ENCODE measurements around the gene TANC2.
A peak's percentile ranks its signal among the peaks of the same experiment; 100 is the strongest.

TANC2 gene

GRCh38 chr17:62965686-62966425, at the start of gene TANC2:
Gene TANC2 (plus strand): TSS chr17:62966235. CDS start chr17:63009560, 43,325 bp downstream.
- DNase-seq, result peak; percentile 65

DNA sequence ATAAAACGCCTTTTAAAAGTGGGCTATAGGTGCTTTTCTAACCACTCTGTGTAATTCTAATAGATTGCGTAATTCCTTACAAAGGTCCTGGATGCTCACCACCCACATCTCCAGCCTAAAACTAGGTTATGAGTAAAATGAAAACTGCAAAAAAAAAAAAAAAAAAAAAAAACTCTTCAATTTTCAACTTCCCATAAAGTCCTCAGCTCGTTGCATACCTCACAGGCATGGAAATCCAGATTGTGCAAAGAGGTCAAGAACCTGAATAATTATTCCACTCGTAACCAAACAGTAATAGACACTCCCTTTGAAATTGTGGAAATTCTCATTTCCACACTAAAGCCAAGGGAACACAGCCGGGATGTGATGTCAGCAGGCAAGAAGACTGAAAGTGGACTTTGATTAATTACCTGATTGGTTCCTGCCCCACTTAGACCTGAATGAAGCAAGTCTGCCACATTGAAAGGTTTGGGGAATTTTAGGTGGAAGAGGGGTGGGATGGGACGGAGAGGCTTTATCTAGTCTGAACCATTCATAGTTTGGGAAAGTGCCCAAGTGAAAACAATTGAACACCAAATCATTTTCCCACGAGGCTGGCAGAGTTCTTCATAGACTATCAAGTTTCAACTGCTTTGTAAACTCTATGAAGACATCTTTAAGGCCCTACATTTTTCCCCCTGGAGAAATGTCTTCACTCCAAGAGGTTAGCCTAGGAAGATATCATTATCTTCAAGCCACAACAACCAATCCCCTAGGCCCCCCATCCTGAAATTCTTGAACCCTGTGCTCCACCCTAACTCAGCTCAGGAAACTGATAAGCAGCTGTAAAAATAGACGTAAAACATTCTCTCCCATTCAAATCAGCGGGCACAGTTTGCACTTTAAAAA, 49.1 kb upstream of the TANC2 start:
- no peak for DNase-seq

GRCh38 chr17:62919388-62919787, 46.6 kb upstream of the TANC2 start:
- no peak for DNase-seq

DNA sequence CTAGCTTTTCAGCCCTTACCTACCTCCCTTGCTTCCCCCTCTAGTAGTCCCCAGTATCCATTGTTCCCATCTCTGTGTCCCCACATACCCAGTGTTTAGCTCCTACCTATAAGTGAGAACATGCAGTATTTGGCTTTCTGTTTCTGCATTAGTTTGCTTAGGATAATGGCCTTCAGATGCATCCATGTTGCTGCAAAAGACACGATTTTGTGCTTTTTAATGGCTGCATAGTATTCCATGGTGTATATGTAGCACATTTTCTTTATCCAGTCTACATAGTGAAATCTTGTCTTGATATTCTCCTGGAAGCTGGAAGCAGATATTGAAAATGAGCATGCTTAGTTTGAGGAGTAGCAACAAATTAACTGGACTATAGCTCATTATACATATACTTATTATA, 45.7 kb upstream of the TANC2 start:
- no peak for DNase-seq

GRCh38 chr17:62921817-62922216, 44.2 kb upstream of the TANC2 start:
- no peak for DNase-seq

DNA sequence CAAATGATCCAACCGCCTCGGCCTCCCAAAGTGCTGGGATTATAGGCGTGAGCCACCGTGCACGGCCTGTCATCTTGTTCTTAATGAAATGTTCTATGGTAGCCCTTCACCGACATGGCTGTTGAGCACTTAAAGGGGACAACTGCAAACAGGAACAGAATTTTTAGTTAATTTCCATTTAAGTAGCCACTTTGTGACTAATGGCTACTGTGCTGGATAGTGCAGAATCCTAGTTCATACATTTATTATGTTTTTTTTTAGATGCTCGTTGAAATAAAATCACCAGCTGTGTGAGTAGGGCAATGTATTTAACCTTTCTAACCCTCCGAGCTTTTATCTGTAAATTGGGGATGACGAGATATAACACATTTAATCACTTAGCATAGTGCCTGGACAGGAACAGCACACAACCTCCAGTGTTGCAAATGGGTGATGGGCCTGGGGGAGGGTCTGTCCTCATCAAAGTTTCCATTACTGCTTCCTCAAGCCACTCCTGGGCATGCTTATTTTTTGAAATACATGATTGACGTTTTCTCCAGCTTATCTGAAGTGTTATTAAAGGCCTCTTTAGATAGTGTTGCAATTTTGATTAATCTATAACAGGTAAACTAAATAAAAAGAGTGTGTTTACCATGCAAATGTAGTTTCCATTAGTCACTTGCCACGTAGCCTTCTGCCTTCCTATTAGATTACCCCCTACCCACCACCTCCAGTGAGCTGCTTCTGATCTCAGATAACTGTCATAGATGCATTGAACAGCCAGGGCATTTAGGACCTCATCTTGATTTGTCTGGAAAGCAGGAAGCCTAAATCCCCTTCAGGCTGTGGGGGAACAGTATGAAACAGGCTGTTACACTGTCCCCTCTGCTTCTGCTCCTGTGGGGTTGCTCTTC, 42.5 kb upstream of the TANC2 start:
- no peak for DNase-seq

- no peak for DNase-seq
These were observed 40.7 kb upstream of the TANC2 start for GRCh38 chr17:62925267-62925836.

DNA sequence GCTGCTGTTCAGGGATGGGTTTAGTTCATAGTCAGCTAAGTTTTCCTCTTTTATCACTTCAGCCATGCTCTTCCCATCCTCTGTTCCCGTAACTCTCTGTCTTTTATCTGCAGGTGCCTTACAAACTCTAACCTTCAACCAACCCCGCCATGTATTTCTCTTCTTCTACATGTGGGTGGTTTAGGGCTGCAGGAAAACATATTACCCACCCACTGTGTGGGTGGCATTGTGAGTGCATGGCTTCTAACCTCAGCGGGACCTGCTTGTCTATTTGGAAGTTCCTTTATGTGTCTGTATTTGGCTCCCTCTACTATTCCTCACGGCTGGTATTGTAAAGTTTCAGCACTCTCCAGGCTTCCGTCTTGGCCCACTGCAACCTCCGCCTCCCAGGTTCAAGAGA, 39.0 kb upstream of the TANC2 start:
- DNase-seq, result no peak

GRCh38 chr17:62929320-62929719, 36.7 kb upstream of the TANC2 start:
- DNase-seq, result no peak

DNA sequence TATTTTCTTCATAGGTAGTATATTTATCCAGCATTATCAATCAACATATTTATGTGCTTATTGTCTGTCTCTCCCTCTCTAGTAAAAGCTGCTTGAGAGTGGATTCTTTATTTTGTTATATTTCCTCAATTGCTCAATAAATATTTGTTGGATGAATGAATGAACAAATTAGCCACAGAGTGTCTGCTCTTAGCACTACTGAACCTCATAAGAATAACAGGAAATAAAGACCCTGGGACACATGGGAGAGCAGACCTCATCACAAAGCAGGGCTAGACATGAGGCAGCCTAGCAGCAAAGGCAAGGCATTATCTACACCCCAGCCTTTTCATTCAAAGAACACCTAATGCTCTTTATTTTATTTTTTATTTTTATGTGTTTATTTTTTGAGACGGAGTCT, 34.9 kb upstream of the TANC2 start:
- no peak for DNase-seq

DNA sequence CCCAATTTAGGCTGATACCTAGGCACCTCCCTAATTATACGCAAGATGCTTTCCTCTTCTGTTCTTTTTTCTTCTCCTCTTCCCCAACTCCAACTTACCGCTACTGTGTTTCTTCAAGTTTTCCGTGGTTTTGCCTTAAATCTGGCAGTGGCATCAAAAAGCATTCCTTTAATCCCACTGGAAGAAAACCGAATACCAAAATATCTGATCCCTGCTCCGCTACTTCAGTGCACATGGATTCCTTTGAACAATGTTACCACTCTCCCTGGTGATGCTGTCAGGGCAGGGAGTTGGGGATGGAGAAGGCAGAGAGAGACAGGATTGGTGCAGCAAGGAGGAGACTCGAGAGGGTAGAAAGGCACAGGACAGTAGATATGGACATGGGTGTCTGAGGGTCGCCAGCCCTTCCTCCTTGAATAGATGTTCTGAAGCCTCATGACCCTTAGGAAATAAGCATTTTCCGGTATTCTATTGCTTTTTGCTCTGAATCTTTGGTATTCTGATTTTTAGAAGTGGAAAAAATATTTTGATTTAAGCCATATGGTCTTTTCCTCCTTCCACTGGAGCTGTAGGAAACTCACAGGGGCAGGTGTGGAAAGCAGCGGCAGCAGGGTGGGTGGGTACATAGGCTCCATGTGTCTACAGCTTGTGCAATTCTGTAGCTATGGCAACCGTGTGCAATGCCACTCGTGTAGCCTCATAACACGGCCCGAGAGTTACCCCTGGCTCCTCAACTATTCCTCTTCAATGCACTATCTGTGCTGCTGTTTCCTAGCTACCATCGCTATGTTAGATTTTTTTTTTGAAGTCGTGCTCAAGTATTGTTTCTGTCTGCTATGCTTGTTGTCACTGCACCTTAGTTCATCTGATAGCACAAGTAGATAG, 32.3 kb upstream of the TANC2 start:
- DNase-seq, result no peak

DNA sequence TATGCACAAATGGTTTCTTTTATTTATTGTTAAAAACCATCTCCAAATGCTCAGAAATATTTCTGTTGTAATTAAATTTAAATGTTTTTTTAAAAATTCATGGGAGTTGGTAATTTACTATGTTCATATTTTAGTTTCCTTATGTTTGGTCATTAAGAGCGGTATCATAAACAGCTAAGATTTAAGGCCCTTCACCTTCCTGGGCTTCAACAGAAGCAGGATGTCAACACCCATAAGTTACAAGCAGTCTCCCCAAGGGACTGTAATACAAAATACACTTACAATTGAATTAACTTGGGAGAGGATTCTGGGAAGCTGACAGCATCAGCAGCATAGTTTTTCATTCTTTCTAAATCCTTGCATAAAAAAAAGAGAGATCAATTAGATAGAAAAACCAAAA, 30.9 kb upstream of the TANC2 start:
- no peak for DNase-seq

GRCh38 chr17:62935523-62935922, 30.5 kb upstream of the TANC2 start:
- no peak for DNase-seq

DNA sequence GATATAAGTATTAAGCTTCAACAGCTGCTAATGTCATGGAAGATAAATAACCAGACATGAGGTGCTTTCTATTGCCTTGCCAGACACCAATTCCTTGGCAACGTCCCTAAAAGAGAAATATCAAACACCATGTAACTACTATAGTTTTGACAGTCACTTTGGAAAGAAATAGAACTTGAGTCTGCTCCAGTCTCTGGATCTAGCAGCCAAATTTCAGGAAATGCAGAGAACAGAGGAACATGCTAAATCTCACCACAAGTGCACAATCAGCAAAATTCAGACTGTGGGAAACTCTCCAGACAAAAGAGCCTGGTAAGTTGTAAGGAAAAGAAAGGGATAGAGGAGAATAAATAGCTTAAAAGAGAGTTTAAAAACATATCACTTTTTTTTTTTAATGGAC, 28.4 kb upstream of the TANC2 start:
- no peak for DNase-seq

DNA sequence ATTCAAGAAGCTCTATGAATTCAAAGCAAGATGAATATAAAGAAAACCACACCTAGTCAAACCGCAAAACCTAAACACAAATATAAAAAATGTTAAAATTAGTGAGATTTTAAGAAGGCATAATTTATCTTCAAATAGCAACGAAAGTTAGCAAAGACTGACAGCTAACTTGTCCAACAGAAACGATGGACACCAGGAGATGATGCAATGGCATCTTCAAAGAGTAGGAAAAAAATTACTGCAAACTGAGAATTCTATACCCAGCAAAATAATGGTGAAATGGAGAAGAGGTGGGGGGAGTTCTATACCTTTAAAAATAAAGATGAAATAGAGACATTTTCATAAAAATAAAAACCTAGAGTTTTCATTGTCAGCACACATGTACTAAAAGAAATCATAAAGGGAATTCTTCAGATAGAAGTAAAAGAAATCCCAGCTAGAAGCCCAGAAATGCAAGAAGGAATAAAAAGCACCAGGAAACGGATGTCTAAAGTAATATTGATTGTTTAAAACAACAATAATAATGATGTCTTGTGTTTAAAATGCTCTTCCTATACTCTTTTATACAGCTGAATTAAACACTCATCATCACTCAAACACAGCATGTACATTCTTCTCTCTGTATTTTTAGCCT, 24.6 kb upstream of the TANC2 start:
- no peak for DNase-seq

- DNase-seq, result no peak
These were observed 17.7 kb upstream of the TANC2 start for GRCh38 chr17:62948370-62948769.

DNA sequence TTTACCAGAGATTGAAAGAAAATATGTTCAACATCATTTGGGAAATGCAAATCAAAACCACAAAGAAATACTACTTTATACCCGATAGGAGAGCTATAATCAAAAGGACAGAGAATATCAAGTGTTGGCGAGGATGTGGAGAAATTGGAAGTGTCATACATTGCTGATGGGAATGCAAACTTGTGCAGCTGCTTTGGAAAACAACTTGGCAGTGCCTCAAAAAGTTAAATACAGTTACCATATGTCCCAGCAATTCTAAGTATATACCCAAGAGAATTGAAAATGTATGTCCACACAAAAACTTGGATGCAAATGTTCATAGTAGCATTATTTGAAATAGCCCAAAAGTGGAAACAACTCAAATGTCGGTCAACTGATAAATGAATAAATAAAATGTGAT, 17.0 kb upstream of the TANC2 start:
- no peak for DNase-seq

GRCh38 chr17:62950067-62950466, 16.0 kb upstream of the TANC2 start:
- no peak for DNase-seq

- no peak for DNase-seq
These were observed 10.1 kb upstream of the TANC2 start for GRCh38 chr17:62955841-62956352.

DNA sequence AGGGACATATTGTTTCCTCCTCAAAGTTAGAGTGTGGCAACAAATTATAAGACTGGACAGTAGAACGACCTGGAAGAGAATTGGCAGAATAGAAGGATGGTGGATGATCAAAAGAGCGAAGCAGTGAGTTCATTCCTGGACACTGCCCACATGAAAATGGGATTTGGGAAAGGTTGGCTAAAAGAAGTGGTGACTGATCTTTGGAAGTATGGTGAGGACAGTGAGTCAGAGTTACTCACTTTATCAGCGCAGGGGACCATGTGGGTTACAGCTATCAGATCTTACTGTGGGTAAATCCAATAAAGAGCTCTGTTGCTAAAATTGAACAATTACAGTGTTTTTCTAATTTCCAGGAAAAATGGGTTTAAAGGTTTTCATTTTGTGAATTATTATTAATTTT, 2.7 kb upstream of the TANC2 start:
- DNase-seq, result no peak

GRCh38 chr17:62964506-62964905, 1.5 kb upstream of the TANC2 start:
- DNase-seq, result no peak

Data from NCI-H1105 treated with DMSO at 0.1 percent for 48 hours (cell line).